Heart right ventricle (tissue), 16 donors: ENCODE measurements around the gene ABCB11. TPM values are rescaled to one million over a fixed set of nuclear protein-coding genes. Genes with fewer than 3 reads are reported as not detected.
A peak's percentile ranks its signal among the peaks of the same experiment; 100 is the strongest.

Experiments used
- ATAC-seq, 8 donors: fragments of 200-7000 bp; cut with Tn5 transposase; one replicate each; pipeline ENCODE4 v1.9.1; 2020; ENCODE audit warnings: mild to moderate bottlenecking in 8 of 8, moderate library complexity in 8 of 8, moderate number of reproducible peaks in 1 of 8
- DNase-seq, 2 donors: peaks; one replicate each; pipeline ENCODE4 v3.0.0-alpha.2; 2020
- H3K27ac ChIP-seq, 10 donors: fragments of 200-600 bp; sonication (generic) in 2 of 10; one replicate each; pipeline versions ENCODE4 v1.5.0 to v1.8.0; 2020 to 2022; ENCODE audit warnings: mild to moderate bottlenecking in 3 of 10
- H3K27me3 ChIP-seq, 7 donors: fragments of 200-600 bp; one replicate each; pipeline ENCODE4 v1.8.0; 2021 to 2022; ENCODE audit warnings: mild to moderate bottlenecking in 2 of 7
- H3K36me3 ChIP-seq, 9 donors: fragments of 200-600 bp; sonication (generic) in 1 of 9; one replicate each; pipeline versions ENCODE4 v1.5.0 to v1.8.0; 2020 to 2022; ENCODE audit warnings: mild to moderate bottlenecking in 2 of 9
- H3K4me1 ChIP-seq, 9 donors: fragments of 200-600 bp; sonication (generic) in 1 of 9; one replicate each; pipeline versions ENCODE4 v1.5.0 to v1.8.0; 2020 to 2022; ENCODE audit warnings: mild to moderate bottlenecking in 4 of 9
- H3K4me3 ChIP-seq, 10 donors: fragments of 200-600 bp; sonication (generic) in 2 of 10; one replicate each; pipeline versions ENCODE4 v1.5.0 to v1.8.0; 2020 to 2022; ENCODE audit warnings: mild to moderate bottlenecking in 7 of 10, moderate library complexity in 2 of 10
- H3K9me3 ChIP-seq, 11 donors: fragments of 200-600 bp in 10 of 11; sonication (generic) in 2 of 11; one replicate each; pipeline versions ENCODE4 v1.5.0 to v1.8.0; 2013 to 2022; ENCODE audit warnings: mild to moderate bottlenecking in 2 of 11, control low read depth in 1 of 11, moderate library complexity in 1 of 11
- WGBS, 2 donors: extraction: QIAGEN DNeasy Blood & Tissue Kit; methylation state at CpG; one replicate each; pipeline ENCODE4 v1.1.7; 2013; ENCODE audit warnings: inconsistent platforms in 1 of 2; 5-methylcytosine and 5-hydroxymethylcytosine counted together
- intact Hi-C, 10 donors: fragments of 100-400 bp; cut with DNase I; formaldehyde crosslinking; loops; one replicate each; pipeline versions ENCODE4 v1.11.1 to v1.14.2; 2022
- polyA plus RNA-seq, 2 donors: library from polyadenylated mRNA; stranded (reverse); fragments of 200-250 nt; gene quantifications; one replicate each; pipeline ENCODE4 v1.2.3, GENCODE V29; 2013
- total RNA-seq, 10 donors: library from RNA; stranded (reverse); fragmentation: NEBNext Ultra II Directional in 3 of 10; extraction: Animal tissue kit (Norgen Biotek cat#: 25700) in 3 of 10; gene quantifications; one replicate each; pipeline versions ENCODE4 v1.2.1 to v1.2.4, GENCODE V29; 2021 to 2023
- TF ChIP-seq, protein P1 (sequence below), 9 donors: fragments of 200-600 bp; sonication (generic) in 2 of 9; IDR thresholded peaks; one replicate each; pipeline versions ENCODE4 v1.5.0 to v1.8.0; 2021 to 2022; ENCODE audit warnings: antibody characterized with exemption in 9 of 9, mild to moderate bottlenecking in 5 of 9, moderate library complexity in 1 of 9
- donor health status: Arrhythmogenic right ventricular cardiomyopathy.
- donor health status: ischemic (EF 13 %, LVEDD 7.1; RV severe dilation, severe dysfunction).
- donor health status: healthy with polysubstance abuse.
- donor health status: DM: no; HTN: yes; CAD: no.
- donor health status: DM: no; HTN: no; CAD: no.
- donor health status: ischemic (EF 25% LVEDD 6.9; RV normal size, moderate dysfunction).
- donor health status: ischemic (EF 25% LVEDD 5.7; RV mildly dilated, moderate dysfunction).
- donor health status: healthy.
- donor health status: DM: yes; HTN: yes; CAD: no.
- donor health status: Ischemic cardiomyopathy.
- donor health status: ischemic (EF 35%, LVEDD 5.7; RV mildly dilated, moderate dysfunction).
- donor health status: nonischemic (EF 11% LVEDD 7.7; RV severe dilation, severe dysfunction).
- donor health status: DM: yes; HTN: yes; CAD: no.
- donor health status: PGD.
- donor health status: ischemic (EF 29% LVEDD 5.4; RV normal size, mild dysfunction).
- donor health status: nonischemic (EF 23%, LVEDD 6.1; RV moderate dilation, normal function).

Gene ABCB11
- total and polyA plus RNA-seq, 12 donors: 0.01 to 0.23 (median 0.06) TPM; not detected in 7

- TF ChIP-seq, protein P1, sequence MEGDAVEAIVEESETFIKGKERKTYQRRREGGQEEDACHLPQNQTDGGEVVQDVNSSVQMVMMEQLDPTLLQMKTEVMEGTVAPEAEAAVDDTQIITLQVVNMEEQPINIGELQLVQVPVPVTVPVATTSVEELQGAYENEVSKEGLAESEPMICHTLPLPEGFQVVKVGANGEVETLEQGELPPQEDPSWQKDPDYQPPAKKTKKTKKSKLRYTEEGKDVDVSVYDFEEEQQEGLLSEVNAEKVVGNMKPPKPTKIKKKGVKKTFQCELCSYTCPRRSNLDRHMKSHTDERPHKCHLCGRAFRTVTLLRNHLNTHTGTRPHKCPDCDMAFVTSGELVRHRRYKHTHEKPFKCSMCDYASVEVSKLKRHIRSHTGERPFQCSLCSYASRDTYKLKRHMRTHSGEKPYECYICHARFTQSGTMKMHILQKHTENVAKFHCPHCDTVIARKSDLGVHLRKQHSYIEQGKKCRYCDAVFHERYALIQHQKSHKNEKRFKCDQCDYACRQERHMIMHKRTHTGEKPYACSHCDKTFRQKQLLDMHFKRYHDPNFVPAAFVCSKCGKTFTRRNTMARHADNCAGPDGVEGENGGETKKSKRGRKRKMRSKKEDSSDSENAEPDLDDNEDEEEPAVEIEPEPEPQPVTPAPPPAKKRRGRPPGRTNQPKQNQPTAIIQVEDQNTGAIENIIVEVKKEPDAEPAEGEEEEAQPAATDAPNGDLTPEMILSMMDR (IDR thresholded peaks at IDR 0.05): no peak
- no peak for ATAC-seq
- 65 to 81% methylated on average over 2 of the region's 2 CpGs for WGBS, 2 donors
These were observed 56.7 kb downstream of the ABCB11 start for GRCh38 chr2:168974428-168974827.

DNA sequence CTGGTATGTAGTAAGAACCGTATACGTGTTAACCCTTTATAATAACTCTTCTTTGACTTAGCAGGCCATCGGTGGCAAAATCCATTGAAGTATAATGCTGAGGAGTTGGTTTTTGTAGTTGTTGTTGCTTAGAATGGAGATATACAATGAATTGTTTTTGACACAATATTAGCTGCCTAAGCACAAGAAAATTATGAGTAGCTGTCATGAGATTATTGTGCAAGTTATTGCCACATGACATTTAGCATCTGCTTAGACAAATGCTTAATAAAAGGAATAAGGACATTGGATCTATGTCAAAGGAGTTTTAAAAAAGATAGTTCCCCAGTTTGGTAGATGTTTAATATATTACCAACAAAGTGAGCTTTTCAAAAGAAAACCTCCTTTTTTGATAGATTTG is 59.9 kb downstream of the ABCB11 start:
- DNase-seq: no peak
- Histone ChIP-seq H3K4me3 (no peak overlapping the region), H3K36me3 (no peaks in the 10 kb centered on the region), H3K27me3 (no peaks in the 10 kb centered on the region), H3K27ac (peak overlapping the region in 1 of 10 donors; percentile 67), H3K4me1 (peaks cover 0 to 12% (median 0%) of the 10 kb centered on the region in 9 donors), H3K9me3 (no peaks in the 10 kb centered on the region)
- TF ChIP-seq, protein P1 (IDR thresholded peaks at IDR 0.05): no peak
- no peak for ATAC-seq
- WGBS, 2 donors: 50 to 69% methylated on average over 3 of the region's 3 CpGs
- intact Hi-C loops: no loop called here

More at GRCh38 chr2:168974428-168974827, 56.7 kb downstream of the ABCB11 start:
- Histone ChIP-seq H3K4me1 (peaks cover 0 to 17% (median 0%) of the 10 kb centered on the region in 9 donors), H3K4me3 (no peak overlapping the region), H3K9me3 (no peaks in the 10 kb centered on the region), H3K27ac (no peak overlapping the region), H3K36me3 (no peaks in the 10 kb centered on the region), H3K27me3 (no peaks in the 10 kb centered on the region)
- intact Hi-C loops: no loop called here
- DNase-seq: no peak

GRCh38 chr2:168970711-168971233 is 60.4 kb downstream of the ABCB11 start:
- intact Hi-C loops: no loop called here
- no peaks in the 10 kb centered on the region for H3K9me3 ChIP-seq
- TF ChIP-seq, protein P1 (IDR thresholded peaks at IDR 0.05): no peak
- H3K4me3 ChIP-seq: no peak overlapping the region
- no peaks in the 10 kb centered on the region for H3K27me3 ChIP-seq
- ATAC-seq: no peak
- H3K36me3 ChIP-seq: no peaks in the 10 kb centered on the region
- H3K27ac ChIP-seq: peak overlapping the region in 1 of 10 donors; percentile 67
- no peak for DNase-seq
- H3K4me1 ChIP-seq: peaks cover 0 to 12% (median 0%) of the 10 kb centered on the region in 9 donors

DNA sequence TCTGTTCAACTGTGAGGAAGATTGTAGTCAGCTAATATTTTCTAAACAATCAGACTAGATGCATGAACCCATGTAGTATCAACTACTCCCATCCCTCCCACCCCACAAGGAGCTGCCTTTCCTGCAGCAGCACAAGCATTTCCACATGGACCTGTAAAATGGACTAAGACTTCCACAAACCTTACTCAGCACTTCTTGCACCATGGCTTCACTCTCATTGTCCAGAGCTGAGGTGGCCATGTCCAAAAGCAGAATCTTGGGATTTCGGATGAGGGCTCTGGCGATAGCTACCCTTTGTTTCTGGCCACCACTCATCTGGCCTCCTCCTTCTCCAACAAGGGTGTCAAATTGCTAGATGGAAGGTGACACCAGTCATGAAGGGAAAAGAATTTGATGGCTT is 61.3 kb downstream of the ABCB11 start:
- 94 to 95% methylated on average over 2 of the region's 2 CpGs for WGBS, 2 donors
- ATAC-seq (no peak), DNase-seq (no peak)
- H3K27ac ChIP-seq: no peak overlapping the region
- peaks cover 0 to 12% (median 0%) of the 10 kb centered on the region in 9 donors for H3K4me1 ChIP-seq
- no peaks in the 10 kb centered on the region for H3K9me3 ChIP-seq
- intact Hi-C loops: loop anchor here in 4 of 10 donors (10.0 kb wide), 4 partner anchors 105 to 255 kb away; no protein-coding TSS in a partner anchor
- TF ChIP-seq, protein P1 (IDR thresholded peaks at IDR 0.05): no peak
- H3K4me3 ChIP-seq: no peak overlapping the region
- H3K36me3 ChIP-seq: no peaks in the 10 kb centered on the region
- H3K27me3 ChIP-seq: no peaks in the 10 kb centered on the region
